CD4-positive, alpha-beta T cell treated with Interleukin-15 for 1 hour (primary cell): ENCODE measurements around the gene LRMDA.

Experiments
- DNase-seq: peaks from one replicate; pipeline ENCODE4 v3.0.0-alpha.2; 2020

The LRMDA gene

DNA sequence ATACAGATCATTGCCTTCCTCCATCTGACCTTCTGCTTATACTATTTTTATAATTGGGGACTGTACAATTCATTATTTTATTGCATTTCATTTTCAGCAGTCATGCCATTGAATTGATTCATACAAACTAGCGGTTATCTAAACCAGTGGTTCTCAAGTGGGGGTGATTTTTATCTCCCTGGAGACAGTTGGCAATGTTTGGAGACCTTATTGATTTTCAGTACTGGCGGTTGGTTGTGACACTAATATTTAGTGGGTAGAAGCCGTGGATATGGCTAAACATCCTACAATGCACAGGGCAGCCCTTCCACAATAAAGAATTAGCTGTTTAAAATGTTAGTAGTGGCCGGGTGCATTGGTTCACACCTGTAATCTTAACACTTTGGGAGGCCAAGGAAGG is 765.9 kb downstream of the LRMDA start:
- no peak for DNase-seq

DNA sequence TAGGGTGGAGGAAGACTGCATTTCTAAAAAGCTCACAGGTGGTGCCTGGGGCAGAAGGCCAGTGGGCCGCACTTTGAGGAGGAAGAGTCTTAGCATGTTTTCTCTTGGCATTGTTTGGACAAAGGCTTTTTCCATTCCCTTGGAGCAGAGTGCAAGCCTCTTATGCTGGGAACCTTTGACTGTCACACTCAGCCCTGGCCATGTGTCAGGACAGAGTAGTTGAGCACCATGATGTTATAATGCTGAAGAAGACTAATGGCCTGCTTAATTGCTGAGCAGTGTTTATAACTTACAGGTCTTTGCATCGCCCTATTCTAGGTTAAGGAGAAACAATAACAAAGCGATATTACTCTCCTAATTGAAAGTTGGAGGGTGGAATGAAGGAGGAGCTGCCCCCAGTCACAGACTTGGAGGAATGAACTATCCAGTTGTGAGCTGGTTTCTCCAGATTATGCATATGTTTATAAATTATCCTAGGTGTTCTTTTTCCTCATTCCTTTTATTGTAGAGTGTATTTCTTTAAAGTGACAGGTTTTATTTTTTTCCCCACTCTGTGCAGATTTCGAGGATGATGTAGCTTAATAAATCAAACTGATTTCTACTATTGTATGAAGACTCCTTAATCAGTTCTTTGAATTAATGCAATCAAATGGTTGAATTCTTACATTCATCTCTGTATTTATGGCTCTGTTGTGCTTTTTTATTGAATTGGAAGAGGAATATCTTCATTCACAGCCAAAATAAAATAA is 767.0 kb downstream of the LRMDA start:
- DNase-seq, result no peak

DNA sequence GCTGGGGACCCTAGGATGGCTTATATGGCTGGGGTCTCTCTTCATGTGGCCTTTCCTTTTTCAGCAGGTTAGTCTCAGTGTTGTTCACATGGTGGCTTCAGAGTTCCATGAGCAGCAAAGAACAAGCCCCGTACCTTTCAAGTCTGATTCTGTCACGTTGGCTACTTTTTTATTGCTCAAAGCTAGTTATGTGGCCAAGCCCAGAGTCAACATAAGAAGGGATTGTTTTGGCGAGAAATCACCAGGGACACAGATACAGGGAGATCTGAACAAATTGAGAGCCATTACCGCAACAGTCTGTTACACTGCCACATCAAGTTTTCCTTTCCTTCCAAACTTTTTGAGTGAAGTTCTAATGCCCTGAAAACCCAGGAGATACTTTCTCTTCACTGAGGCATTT is 770.5 kb downstream of the LRMDA start:
- no peak for DNase-seq

DNA sequence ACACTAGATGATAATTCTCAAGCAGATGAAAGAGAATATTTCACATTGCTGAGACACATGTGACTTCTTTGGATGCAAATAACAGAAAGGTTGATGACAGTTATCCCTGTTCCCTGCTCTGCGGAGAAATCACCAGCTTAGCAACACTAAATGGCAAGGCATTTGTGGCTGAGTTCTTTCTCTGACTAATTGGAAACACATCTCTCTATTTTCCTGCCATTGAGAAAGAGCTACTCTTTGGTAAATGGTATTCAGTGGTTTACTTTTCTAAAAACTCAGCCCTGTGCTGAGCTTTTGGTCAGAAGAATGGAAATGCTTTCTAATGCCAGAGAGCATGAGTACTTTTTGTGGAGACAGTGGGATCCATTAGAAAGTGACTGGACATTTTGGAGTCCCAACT is 771.4 kb downstream of the LRMDA start:
- no peak for DNase-seq

DNA sequence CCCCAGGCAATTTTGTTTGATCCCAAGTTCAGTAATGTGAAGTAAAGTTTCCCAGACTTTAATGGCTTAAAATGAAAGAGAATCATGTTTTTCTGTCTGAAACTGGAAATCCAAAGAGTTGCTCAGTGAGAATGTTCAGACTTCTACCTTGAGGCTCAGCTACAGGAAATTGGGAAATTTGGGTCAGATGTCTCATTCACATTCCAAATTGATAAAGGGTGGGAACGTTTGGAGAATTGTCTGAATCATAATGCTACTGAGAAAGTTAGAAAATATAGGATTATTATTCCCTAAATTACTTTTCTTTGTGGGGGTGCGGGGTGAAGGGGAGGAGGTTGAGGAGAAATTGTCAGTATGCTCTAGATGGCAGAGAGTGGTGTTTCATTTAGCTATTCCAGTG is 773.9 kb downstream of the LRMDA start:
- DNase-seq, result no peak

DNA sequence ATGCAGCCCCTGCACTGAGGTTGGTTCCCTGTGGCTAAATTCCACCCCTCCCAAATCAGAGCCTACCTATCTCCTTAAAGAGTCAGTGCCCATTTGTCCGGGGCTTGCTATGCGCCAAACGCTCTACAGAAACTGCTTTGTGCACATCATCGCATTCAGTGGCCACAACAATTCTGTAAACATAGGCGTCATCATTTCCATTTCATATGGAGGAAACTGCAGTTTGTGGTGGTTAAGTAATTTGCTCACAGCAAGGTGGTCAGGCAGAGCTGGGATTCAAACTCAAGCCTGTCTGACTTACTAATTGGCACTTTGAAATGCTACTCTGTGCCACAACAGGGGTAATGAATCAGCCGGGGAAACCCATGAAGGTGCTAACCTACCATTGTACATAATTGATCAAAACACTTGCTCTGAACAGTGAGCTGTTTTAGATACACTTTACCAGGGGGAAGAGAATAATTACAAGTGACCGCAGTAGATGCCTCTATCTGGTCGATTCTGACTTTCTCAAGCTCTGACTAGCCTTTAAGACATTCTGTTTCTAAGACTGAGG is 775.5 kb downstream of the LRMDA start:
- no peak for DNase-seq

DNA sequence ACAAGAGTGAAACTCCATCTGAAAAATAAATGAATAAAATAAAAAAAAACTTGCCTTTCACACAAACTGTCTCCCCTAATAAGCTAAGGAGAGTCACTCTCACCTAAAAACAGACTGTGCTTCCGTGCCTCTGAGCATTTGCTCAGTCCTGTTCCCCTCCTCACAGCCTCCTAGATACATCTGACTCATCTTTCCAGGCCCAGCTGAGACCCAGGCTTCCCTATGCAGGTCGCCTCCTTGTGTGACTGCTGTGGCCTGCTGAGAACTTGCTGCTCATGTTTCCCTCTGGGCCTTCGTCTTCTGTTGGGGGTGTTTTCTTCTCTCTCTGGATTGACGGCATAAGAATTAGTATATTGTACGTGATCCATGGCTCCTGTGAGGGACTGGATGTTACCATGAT is 777.7 kb downstream of the LRMDA start:
- DNase-seq, result no peak

DNA sequence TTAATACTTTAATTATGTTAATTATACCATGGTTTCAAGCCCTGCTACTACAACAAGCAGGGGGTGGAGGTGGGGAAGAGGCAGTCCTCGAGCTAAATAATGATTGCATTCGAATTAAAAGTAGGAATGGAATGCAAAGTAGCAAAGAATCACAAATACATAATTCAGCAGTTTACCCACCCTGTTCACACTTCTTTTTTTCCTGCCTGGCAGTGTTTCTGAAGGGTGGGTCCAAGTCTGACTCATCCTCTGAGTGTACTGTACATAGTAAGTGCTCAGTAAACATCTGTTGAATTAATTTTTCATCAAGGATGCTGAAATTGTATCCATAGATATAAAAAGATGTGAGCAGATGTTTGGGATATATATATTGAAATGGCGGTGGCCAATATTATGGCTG is 778.8 kb downstream of the LRMDA start:
- no peak for DNase-seq

DNA sequence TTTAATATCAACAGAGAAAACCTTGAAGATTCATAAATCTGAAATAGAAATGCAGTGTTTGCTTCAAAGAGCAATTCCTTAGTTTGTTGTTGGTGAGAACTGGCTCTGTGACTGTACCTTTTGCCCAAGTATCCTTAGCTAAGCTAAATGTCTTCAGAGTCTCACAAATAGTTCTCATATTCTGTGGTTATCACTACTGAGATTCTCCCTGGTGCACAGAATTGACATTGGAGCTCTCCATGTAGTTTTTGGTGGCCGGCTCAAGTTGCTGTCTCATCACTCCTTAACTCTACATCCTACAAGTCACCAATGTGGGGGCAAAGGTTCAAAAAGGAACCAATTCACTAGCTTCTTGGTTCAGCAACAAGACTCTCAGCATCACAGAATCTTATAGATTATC is 780.3 kb downstream of the LRMDA start:
- DNase-seq, result no peak

DNA sequence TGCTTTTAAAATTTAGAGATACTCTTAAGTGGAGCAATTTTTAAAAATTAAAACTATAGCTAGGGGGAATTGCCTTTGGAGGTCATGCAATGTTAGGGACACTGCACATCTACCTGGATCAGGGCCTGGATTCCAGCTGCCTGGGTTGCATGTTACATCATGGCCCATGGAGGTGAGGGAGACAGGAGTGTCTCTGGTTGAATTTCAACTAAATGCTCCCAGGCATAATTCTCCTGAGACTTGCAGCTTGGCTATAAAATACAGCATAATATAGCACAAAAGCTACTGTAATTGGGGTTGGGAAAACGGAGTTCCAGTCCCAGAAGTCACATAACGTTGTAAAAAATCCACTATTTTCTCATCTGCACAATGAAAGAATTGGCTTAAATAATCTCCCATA is 782.5 kb downstream of the LRMDA start:
- no peak for DNase-seq

DNA sequence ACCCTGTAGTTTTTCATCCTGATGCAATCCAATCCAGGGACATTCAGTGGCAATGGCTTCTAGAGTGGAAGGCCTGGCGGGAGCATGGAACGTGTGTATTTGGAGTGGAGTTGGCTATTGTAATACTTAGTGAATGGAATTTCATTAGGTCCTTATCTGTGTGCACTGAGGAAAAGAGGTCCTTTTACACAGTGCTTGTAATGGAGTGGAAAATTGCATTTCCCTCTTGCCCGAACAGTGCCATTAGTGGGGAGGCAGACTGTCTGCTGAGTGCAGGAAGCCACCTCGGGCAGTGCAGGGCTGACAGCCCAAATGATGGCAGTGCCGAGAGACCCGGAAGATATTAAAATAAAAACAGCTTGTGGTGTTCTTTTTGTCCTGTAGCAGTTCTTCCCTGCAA is 786.6 kb downstream of the LRMDA start:
- DNase-seq, result no peak

DNA sequence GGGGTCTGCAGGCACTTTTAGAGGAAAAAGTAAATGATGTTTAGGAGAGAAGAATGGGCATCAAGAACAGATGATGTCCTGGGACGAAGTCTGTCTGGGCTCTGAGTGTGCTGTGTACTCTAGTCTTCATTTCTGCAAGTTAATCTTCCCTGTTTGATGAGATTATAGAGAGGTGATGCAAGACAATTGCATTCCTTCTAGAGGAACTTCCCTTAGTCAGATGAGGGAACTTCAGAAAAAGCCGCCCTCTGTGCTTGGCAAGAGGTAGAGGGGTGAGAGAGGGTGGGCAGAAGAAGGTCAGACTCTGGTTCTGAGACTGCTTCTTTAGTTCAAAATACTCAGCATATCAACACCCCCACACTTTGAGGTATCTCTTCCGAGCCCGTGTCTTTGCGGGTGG is 797.9 kb downstream of the LRMDA start:
- DNase-seq, result no peak

DNA sequence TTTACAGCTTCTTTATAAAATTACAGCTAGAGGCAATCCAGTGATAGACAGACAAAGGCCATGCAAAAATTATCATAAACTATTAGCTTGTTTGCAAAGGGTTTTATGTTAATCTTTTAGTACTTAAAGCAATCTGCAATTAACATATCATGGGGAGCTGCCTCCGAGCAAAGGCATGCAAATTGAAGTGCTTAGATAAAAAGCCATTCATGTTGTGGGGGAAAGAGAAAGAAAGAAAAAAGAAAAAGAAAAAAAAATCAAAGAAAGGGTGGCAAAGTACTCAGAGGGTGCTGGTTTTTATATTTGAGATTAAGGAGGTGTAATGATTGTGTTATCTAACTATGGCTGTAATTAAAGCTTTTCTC is 799.5 kb downstream of the LRMDA start:
- DNase-seq, result no peak

DNA sequence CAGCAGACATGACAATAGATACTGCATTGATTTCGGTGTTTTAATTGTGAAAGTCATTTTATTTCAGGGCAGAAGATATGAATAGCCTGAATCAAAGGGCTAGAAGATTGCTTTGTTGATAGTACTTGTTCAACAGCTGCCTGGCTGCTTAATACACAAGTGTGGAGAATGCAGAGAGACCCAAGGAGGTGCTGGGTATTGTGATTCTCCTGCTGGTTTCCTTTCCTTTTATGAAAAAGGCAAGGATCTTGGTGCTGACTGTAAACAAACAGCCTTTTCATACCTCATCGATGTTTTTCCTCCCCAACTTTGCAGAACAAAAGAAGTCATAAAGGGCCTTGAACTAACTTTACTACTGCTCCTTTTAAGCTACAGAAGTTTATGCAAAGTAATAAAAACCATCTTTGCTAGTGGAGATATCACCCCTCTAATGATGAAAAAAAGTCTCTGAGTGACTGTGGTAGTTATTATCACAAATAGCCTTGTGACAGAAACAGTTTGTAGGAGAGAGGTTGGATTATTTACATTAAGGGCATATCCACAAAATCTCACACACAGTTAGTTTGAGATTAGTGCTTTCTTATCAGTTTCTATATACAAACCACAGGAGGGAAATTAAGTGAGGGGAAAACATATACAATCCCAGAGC is 800.0 kb downstream of the LRMDA start:
- no peak for DNase-seq

DNA sequence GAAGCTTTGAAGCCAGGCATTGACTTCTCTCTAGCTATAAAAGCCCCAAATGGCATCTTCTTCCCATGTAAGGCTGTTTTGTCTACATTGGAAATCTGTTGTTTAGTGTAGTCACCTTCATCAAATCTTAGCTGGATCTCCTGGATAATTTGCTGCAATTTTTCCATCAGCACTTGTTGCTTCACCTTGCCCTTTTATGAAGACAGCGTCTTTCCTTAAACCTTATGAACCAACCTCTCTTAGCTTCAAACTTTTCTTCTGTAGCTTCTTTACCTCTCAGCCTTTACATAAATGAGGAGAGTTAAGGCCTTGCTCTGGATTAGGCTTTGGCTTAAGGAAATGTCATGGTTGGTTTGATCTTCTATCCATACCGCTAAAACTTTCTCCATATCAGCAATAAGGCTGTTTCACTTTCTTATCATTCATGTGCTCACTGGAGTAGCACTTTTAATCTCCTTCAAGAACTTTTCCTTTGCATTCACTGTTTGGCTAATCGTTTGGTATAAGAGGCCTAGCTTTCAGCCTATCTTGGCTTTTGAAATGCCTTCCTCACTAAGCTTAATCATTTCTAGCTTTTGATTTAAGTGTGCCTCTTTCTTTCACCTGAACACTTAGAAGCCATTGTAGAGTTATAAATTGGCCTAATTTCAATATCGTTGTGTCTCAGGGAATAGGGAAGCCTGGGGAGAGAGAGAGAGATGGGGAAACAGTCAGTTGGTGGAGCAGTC is 803.2 kb downstream of the LRMDA start:
- no peak for DNase-seq

DNA sequence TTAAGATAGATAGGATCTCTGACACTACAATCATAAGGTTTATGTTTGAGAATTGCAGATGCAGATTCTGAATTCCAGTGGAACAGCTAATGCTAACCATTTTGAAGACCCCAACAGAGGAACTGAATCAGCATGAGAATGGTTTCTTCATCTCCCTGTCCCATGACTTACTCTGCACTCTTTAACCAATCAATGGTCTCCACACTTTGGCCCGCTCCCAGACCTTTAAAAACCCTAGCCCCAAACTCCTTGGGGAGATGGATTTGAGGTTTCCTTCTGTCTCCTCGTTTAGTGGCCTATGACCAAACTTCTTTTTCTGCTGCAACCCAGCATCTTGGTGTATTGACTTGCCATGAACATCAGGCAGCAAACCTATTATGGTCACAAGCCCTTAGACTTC is 804.9 kb downstream of the LRMDA start:
- no peak for DNase-seq

DNA sequence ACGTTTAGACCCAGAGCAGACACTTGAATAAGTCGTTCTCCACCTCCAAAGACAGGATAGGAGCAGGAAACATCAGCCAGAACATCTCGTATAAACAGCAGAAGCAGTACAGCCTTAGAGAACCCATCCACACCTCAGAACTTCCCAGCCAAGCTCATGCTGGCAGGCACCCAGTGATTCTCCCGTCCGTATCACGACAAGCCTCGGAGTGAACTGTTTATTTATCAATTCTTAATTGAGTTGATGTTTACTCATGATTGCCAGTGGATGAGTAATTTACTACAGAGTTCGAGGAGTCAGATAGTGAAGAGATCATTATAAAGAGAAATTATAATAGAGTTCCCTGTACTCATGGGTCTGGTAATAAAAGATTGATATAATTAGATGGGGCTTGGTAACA is 811.5 kb downstream of the LRMDA start:
- DNase-seq, result no peak

DNA sequence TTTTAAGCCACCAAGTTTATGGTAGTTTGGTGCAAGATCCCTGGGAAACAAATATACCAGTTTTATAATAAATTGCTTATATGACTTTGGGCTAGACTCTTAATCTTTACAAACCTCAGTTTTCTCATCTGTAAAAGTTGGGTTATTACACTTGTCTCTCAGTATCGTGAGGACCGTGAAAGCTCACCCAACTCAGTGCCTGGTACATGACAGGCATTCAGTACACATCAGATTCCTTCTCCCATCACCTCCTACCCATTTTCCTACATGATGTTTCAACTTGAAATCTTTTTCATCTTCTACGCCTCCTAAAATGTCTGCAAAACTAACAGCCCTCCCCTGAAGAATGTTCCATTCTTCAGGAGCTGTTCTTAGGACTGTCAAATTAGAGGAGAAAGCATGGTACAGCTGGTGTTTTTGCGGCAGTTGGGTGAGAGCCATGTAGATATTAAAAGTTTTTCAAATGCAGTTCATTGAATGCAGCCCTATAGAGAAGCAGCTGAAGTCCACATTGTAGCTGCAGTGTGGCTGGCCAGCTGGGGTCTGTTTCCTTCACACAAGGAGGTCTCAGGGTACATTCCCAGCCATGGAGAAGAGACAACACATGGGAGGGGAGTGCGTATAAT is 812.8 kb downstream of the LRMDA start:
- no peak for DNase-seq

DNA sequence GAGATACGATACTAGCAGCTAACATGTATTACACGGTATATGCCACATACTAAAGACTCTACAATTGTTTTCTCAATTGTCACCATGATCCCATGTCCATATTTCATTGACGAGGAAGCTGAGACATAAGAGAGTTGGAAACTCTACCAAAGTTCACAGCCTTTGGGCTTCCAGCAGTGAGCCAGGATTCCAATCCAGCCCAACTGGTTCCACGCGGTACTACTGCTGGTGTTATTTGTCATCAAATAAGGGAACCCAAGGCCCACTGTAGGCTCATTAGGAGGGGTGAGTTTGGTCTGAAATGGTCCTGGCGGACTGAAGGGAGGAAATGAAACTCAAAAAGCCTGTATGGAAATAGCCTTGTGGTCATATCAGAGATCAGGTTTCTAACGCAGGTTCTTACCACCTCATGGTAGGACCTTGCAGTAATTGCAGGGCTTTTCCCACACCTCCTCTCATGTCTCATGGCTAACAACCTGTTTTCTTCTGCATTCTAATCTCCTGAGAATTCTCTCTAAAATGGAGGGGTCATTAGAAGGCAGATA is 814.6 kb downstream of the LRMDA start:
- no peak for DNase-seq

DNA sequence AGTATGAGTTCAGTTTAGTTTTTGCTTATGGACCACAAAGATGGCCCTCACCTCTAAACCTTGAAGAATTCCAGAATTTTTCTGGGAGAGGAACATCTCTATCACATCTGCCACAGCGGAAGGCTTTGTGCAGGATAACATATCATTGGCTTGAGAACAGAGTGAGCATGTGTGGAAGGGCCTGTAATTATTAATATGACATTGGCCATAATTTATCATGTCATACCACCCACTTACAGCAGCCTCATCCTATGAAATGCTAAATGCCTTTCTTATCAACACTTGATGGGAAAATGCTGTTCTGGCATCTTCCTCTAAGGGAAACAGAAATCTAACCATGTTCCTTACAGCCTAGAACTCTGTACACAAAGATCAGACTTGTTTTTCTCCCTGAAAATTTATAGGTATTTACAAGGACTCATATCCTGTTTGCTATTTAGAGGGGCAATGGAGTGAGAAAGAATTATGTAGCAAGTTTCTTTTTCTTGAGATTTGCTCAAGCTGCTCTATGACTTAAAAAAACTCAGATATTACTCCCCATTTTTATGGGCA is 817.3 kb downstream of the LRMDA start:
- DNase-seq, result no peak

DNA sequence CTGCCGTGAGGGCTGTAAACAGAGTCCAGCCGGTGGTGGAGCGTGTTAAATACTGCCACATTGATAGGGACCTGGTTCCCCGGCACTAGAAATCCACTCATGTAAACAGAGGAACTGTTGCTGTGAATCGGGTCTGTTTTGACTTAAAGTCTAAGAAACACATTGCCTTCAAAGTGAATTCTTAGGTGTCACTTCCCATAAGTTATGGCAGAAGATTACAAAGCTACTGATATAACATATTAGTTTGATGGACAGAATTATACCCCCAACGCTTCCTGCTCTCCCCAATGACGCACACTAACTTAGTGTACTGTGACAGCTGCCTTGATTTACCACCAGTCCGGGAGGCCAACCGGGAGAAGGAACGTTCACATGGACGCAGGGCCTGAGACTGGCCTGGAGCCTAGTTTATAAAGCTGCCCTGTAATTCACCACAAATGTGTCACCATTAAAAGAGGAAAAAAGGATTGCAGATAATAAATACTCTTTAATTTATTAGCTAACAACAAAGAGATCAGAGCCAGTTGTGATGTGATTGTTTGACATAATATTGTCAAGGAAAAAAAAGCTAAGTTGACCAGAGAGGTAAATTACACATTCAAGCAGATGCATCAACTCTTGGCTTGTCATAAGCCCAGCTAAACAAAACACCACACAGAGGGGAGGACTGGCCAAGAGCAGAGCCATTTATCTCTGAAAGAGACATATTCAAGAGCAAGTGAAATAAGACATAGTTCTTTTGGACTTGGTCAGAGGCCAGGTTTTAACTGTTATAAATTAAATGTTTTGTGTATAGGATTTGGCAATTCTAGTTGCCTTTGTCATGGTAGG is 820.6 kb downstream of the LRMDA start:
- DNase-seq, result no peak

DNA sequence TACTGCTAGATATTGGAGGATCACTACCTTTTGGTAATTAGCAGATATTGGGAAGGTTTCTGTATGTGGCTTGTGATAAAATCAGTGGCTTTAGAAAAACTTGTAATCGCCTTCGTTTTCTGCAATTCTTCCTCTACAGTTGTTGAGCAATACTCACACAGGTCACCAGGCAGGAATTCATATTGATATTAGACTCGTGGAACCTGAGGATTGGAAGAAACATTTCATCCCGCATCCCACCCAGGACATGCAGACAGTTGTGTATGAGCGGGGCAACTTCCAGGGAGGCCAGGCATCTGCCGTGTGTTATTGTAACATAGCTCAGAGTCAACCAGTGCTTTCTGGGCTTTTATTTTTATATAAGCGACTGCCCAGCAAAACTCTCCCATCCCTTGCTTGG is 821.3 kb downstream of the LRMDA start:
- DNase-seq, result no peak
